Inflammatory macrophage treated with lipopolysaccharide for 1 hour (primary cell): Measurements from ENCODE around the gene TEC.

Experiments
- DNase-seq, 2 donors: peaks; one replicate each; pipeline ENCODE4 v3.0.0-alpha.2; 2020 to 2022

The TEC gene

DNA sequence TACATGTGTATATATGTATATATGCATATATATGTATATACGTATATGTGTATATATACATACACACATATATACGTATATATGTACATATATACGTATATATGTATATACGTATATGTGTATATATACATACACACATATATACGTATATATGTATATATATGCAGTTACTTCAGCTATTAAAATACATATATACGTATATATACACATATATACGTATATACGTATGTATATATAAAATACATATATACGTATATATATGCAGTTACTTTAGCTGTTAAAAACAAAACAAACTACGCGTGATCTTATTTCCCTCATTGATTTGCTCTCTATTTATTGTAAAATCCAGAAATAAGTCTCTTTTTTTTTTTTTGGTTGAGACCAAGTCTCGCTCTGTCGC, 149.5 kb downstream of the TEC start:
- DNase-seq: no peak

DNA sequence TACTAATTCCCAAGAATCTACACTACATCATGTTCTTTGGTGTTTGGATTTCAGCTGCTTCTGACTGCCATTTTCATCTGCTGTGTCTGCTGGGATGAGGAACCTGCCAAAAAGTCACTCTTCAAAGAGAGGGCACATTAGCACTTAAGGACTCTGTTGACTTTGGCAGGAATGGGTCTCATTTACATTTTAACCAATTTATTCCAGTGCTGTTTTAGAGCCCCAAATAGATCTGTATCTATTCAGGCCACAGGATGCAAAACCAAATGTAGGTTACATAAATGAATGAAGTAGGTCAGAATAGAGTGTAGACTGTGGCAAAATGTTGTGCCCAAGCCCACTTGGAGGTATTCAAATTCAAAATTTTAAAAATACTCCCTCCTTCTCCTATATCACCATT, 150.0 kb downstream of the TEC start:
- DNase-seq: no peak

DNA sequence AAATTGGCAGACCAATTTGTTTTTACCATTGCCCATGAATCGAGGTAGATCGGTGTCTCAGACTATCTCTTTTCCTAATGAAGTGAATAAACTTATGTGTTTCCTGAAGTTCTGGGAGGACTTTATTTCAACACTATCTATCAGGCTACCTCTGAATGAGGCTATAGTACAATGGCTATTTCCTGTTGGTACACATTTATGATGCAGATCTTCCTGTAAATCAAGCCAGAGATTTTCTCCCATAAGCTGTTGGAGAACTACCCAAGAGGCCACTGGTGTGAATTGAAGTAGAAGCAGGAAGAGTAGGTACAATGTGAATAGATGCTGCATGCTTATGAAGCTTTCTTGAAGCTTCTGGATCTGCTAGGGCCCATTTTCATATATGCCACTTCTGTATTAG, 151.6 kb downstream of the TEC start:
- no peak for DNase-seq

DNA sequence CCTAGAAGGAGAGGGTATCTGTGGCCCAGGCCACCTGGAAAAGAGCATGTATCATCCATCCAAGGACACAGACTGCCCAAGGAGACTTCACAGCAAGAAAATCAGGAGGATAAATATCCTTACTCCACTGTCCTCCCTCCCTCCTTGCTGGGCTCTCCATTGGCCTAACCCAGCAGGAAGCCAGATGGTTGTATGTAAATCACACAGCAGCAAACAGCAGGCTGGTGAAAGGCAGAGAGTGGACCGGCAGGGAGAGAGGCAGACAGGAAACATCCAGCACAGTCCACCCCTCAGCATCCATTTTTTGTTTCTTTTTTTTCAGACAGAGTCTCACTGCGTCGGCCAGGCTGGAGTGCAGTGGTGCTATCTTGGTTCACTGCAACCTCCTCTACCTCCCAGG, 153.1 kb downstream of the TEC start:
- no peak for DNase-seq

DNA sequence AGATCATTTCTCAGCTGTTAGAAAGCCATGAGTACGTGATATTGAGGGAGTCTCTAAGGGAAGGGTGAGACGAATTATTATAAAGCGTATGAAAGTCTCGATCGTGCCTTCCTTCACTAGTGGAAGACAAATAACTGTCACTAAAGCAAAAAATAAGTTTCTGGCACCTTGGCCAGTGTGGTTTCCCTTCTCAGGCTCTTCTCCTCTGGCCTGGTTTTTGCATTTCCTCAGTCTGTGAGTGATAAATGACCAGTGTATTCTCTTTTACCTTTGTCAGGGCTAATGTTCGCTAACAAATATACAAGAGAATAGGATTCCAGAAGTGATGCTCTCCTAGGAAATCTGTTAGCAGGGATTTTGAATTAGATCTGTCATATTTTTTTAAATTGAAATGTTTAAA, 155.2 kb downstream of the TEC start:
- DNase-seq: no peak

DNA sequence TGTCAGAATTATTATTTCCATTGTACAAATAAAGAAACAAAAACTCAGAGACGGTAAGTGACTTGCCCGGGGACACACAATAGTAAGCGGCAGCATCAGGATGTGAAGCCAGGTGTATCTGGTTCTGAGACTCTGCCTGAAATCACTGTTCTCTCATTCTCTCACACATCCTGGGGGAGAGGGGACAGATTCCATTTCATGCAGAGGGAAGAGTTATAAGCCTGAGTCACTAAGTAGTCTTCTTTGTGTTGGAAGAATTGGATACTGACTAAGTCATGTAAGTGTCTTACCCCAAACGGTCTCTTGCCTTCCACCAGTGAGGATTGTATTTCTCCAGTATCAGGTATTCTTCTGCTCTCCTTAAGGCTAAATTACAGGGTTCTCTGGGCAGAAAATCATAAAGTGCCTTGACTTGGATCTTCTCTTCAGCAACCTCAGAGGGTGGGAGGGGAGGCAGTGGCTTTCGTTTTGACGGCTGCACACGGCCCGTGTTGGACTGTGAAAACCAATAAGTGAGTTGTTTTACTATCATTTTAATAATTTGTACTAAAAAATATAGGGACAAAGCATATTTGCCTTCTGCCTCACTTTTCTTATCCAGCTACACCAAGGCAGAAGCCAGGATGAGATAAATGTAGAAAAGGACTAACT, 157.5 kb downstream of the TEC start:
- no peak for DNase-seq

DNA sequence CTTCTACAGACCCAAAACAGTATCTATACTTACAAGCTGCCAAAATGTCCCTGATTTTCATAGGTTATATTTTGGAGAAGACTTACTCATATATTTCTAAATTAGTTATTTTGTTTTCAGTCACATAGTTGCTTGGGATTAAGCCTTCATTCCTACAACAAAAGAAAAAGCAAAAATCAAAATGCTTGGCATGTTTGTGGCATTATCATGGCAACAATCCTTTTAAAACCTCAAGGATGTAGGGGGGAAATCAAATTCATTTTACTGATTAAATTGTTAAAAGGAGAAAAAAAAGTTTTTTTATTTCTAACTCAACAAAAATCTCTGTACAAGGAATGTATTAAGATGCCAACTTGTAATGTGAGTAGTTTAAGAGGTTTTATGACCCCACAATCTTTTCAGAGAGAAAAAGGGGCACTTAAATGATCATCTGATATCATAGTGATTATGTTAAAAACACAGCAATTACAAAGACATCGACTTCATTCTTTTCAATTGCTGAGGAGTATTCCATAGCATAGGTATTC, 159.1 kb downstream of the TEC start:
- no peak for DNase-seq

DNA sequence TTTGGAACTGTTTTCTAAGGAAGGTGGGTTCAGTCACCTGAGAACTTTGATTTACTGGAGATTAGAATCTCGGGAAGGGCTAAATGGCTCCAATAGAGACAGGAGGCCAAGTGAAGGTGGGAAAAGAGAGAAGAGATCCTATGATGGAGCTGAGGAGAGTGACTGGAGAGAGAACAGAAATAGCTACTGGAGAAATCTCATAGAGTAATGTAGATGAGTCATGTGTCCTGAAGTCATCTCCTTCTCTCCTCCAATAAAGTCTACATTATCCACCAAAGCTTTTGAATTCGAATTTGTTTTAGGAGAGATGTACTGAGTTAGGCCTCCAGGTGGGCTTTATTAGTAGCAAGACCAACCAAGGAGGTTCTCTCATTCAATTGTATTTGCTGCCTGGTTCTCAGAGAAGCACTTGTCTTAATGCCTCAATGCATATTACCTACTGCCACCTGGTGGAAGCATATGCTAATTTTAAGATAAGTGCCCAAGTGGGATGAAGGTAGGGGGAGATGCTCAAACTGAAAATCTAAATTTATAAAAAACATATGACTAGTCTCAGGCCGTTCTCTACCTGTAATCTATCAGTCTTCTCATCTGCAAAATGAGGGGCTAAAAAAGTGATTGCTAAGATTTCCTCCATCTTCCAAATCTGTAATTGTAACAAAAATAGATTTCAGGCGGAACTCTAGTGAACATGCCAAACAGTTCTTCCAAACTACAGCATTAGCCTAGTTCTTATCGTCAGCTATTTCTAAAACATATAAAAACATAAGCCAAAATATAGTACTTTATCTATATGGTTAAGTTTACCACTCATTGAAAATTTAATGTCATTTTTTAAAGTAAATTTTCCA, 160.0 kb downstream of the TEC start:
- peak in 1 of 2 donors; percentile 23 for DNase-seq

DNA sequence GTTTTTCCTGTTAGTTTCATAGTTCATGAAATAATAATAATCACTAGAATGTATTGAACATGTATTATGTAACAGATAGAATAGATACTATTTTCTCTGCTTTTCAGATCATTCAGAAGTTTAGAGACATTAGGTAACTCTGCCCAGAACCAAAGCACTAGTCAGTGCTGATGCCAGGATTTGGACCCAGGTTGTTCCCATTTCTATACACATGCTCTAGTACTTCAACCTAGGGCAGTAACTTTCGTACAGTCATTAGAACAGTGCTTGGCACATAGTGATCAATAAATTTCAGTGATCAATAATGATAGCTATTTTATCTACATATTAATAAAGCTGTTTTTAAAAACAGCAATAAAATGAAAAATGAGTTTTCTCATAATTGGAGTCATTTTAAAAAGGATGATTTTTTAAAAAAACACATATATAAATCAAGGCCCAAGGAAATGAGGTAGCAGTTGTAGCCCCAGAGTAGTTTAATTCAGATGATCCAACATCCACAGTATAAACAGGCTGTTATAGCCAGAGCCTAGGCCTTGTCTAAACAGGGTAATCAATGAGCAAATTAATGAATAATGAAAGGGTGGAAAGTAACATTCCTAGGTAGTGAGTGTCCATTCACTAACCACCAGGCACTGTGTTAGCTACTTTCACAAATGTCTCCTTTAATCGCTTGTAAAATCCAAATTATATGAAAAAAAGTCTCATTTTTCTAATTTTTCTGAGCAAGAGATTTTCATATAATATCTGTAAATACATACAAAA, 161.1 kb downstream of the TEC start:
- no peak for DNase-seq

DNA sequence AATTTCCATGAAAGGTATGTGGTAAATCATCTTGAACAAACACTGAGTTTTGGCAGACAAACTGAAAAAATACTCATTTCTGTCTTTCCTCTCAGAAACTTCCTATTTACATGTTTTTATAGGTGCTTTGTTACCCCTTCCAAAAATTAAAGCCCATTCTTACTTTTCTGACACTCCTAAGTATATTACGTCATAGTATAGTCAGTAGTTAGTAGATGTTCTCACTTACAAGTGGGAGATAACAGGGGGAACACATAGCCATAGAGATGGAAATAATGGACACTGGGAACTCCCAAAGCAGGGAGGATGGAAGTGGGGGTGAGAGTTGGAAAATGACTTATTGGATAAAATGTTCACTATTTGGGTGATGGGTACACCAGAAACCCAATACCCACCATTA, 164.4 kb downstream of the TEC start:
- DNase-seq: no peak

DNA sequence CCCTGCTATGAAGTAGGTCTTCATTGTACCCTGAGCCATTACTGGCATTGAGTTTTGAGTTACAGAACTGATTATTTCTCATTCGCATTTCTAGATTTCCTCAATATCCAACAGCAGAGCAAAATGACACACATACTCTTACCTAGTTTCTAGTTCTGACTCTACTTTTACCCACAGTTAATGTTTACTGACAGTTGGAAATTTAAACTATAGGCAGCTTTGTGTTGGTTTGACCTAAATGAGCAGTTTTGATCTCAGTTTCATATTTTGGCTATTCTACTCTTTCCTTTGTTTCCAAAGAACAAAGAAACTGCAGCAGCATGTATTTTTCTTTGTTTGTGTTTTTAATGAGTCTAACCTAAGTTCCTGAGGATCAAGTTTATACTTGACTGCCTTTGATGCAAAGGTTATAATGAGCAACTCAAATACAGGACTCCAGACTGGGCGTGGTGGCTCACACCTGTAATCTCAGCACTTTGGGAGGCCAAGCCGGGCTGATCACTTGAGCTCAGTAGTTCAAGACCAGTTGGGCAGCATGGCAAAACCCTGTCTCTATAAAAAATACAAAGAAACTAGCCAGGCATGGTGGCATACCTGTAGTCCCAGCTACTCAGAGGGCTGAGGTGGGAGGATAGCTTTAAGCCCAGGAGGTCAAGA, 166.0 kb downstream of the TEC start:
- no peak for DNase-seq

DNA sequence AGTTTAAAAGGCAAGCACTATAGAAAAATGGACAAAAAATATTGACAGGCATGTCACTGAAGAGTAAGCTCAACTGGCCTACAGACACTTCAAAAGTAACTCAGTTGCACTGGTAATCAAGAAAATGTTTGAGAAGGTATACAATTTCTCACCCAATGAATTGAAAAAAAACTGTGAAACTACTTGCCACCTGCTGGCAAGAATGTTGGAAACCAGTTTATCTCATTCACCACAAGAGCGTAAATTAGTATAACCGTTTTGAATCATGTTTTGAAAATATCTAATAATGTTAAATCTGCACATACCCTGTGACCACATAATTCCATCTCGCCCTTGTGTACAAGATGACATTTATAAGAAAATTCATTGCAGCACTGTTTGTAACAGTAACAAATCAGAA, 167.3 kb downstream of the TEC start:
- no peak for DNase-seq

DNA sequence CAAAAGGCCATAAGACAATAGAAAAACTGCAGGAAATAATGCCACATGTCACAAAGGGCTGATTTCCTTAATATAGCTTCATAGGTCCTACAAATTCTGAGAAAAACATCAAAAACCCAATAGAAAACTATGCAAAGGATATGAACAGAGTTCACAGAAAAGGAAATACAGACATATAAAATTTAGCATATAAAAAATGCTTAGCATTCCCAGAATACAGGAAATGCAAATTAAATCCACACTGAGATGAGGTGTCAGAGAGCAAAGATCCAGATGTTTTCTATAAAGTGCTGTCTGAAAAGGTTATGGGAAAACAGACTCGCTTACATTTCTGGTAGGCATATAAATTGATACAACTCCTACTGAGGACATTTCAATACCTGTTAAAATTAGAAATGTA, 169.4 kb downstream of the TEC start:
- no peak for DNase-seq

DNA sequence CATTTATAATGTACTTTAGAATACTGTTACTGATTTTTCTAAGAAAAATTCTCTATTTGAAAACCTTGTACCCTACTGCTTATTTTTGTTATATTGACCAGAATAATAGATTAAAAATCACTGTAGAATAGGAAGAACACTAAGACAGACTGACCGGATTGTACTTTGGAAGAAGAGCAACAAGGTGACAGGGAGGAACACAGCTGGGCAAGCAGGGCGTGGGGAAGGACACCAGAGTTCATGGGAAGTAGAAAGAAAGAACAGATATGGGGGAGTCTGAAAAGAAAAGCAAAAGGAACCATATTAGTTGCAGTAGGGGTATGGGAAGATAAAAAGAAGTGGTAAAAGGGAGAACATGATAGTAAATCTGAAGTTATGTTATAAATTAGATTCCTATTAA, 174.2 kb downstream of the TEC start:
- DNase-seq: no peak

DNA sequence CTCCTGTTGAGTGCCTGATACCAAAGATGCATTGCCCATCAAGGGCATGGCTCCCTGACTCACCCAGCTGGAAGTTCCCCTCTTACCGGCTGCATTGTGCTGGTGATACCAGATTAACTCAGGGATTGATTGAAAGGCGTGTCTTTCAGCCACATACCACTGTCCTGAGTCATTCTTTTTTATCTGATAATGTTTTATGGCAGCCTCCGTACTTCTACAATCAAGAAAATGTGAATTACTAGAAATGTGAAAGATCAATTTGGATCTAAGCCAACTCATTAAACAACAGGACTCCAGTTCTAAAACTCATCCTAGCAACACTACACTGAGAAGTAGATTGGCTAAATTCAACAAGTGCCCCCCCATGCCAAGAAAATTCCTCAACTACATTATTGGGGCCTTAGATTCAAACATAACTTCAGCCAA, 175.6 kb downstream of the TEC start:
- no peak for DNase-seq

DNA sequence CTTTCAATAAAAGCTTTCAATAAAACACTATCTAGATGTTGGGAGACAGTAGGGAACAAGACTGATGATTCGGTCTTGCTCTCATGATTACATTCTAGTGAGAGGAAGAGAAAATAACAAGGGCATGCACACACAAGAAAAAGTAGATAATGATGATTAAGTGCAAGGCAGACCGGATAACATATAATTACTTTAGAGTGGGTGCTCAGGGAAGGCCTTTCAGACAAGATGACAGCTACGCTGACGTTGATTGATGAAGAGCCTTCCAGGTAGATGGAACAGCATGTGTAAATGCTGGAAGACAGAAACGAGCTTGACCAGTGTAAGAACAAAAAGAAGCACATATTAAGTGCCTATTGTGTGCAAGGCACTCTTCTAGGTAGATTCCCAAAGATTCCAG, 179.0 kb downstream of the TEC start:
- DNase-seq: no peak

DNA sequence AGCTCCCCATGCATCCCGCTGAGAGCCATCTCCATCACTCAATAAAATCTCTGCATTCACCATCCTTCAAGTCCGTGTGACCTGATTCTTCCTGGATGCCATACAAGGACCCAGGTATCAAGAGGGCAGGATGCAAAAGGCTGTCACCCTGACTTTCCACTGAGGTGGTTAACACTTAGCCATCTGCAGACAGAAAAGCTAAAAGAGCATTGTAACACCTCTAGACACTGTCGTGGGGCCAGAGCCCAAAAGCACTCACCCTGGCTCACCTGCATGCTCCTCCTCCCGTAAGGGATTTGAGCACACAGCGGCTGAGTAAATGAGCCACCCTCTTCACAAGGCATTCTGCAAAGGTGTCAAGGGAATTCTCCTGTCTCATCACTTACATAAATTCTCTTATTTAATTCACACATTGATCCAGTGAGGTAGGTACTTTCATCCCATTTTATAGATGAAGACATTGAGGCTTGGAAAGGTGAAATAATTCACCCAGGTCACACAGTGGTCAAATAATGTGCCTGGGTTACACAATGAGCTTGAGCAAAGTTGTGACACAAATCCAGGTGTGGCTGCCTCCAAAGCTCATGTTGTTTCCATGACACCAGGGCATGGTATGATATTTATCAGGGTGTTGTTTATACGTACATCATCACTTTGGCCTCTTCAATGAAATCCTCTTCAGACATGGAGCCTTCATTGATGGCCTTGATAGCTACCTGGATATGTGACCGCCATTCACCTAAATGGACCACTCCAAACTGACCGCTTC, 183.6 kb downstream of the TEC start:
- DNase-seq: no peak
